Ascending aorta (tissue), 2 donors: ENCODE results near the gene KIAA0825. TPM values are rescaled to one million over a fixed set of nuclear protein-coding genes. Genes with fewer than 3 reads are reported as not detected.

Source experiments
- DNase-seq, 2 donors: peaks; one replicate each; pipeline ENCODE4 v3.0.0-alpha.2; 2019; ENCODE audit warnings: low spot score in 2 of 2
- H3K27ac ChIP-seq, 2 donors: fragments of 200-600 bp; sonication (generic); one replicate each; pipeline ENCODE4 v1.5.1; 2016 to 2017; ENCODE audit warnings: mild to moderate bottlenecking in 1 of 2
- H3K27me3 ChIP-seq: fragments of 200-600 bp; sonication (generic); one replicate; pipeline ENCODE4 v1.5.1; 2017
- H3K36me3 ChIP-seq, 2 donors: fragments of 200-600 bp; sonication (generic); one replicate each; pipeline ENCODE4 v1.5.1; 2016
- H3K4me1 ChIP-seq, 2 donors: fragments of 200-600 bp; sonication (generic); one replicate each; pipeline ENCODE4 v1.5.1; 2016 to 2017; ENCODE audit warnings: mild to moderate bottlenecking in 1 of 2
- H3K4me3 ChIP-seq, 2 donors: fragments of 200-600 bp; sonication (generic); one replicate each; pipeline ENCODE4 v1.5.1; 2016 to 2017; ENCODE audit warnings: mild to moderate bottlenecking in 1 of 2
- H3K9me3 ChIP-seq, 2 donors: fragments of 200-600 bp; sonication (generic); one replicate each; pipeline ENCODE4 v1.5.1; 2016
- CTCF ChIP-seq, 3 experiments: fragments of 200-600 bp in 2 of 3; fragments of 450-650 bp in 1 of 3; sonication (generic) in 2 of 3; IDR thresholded peaks; one replicate each; pipeline ENCODE4 v1.5.1; 2016 to 2019; ENCODE audit warnings: antibody characterized with exemption in 3 of 3, mild to moderate bottlenecking in 1 of 3, moderate library complexity in 1 of 3
- intact Hi-C: fragments of 100-400 bp; cut with DNase I; formaldehyde crosslinking; loops from one replicate; pipeline ENCODE4 v1.15.1; 2023
- total RNA-seq: library from RNA; depleted of rRNA; stranded (reverse); fragments of >200 nt; gene quantifications from one replicate; pipeline ENCODE4 v1.1.0, GENCODE V29; 2016

Gene KIAA0825
- total RNA-seq, 1 donor from 2014 or later, result 2.4 TPM

- Histone ChIP-seq H3K27me3 (no peaks in the 10 kb centered on the region), H3K4me1 (no peaks in the 10 kb centered on the region), H3K36me3 (no peaks in the 10 kb centered on the region), H3K4me3 (no peak overlapping the region), H3K27ac (no peak overlapping the region), H3K9me3 (no peaks in the 10 kb centered on the region)
- intact Hi-C loops, result no loop called here
- TF ChIP-seq CTCF (IDR thresholded peaks at IDR 0.05), result no peak
- DNase-seq, result no peak
Measured at GRCh38 chr5:94375801-94376200, 242.6 kb downstream of the KIAA0825 start.

- no peaks in the 10 kb centered on the region for H3K9me3 ChIP-seq
- H3K27me3 ChIP-seq, result no peaks in the 10 kb centered on the region
- H3K36me3 ChIP-seq, result no peaks in the 10 kb centered on the region
- intact Hi-C loops, result no loop called here
- TF ChIP-seq CTCF (IDR thresholded peaks at IDR 0.05), result no peak
- no peak overlapping the region for H3K4me3 ChIP-seq
- DNase-seq, result no peak
- H3K27ac ChIP-seq, result no peak overlapping the region
- no peaks in the 10 kb centered on the region for H3K4me1 ChIP-seq
Measured at GRCh38 chr5:94374336-94374735, 244.1 kb downstream of the KIAA0825 start.

- no peaks in the 10 kb centered on the region for H3K4me1 ChIP-seq
- H3K4me3 ChIP-seq, result no peak overlapping the region
- no peak for TF ChIP-seq CTCF (IDR thresholded peaks at IDR 0.05)
- no peaks in the 10 kb centered on the region for H3K27me3 ChIP-seq
- no peaks in the 10 kb centered on the region for H3K36me3 ChIP-seq
- no peak overlapping the region for H3K27ac ChIP-seq
- no peak for DNase-seq
- no peaks in the 10 kb centered on the region for H3K9me3 ChIP-seq
- intact Hi-C loops, result no loop called here
Measured at GRCh38 chr5:94367900-94368299, 250.5 kb downstream of the KIAA0825 start.

- intact Hi-C loops, result no loop called here
- TF ChIP-seq CTCF (IDR thresholded peaks at IDR 0.05), result no peak
- DNase-seq, result no peak
Measured at GRCh38 chr5:94366811-94367210, 251.6 kb downstream of the KIAA0825 start.

GRCh38 chr5:94362857-94363256 is 255.5 kb downstream of the KIAA0825 start:
- Histone ChIP-seq H3K9me3 (no peaks in the 10 kb centered on the region), H3K27me3 (no peaks in the 10 kb centered on the region), H3K36me3 (no peaks in the 10 kb centered on the region), H3K27ac (no peak overlapping the region), H3K4me1 (no peaks in the 10 kb centered on the region), H3K4me3 (no peak overlapping the region)
- DNase-seq, result no peak
- no peak for TF ChIP-seq CTCF (IDR thresholded peaks at IDR 0.05)
- intact Hi-C loops, result no loop called here

More at GRCh38 chr5:94366811-94367210, 251.6 kb downstream of the KIAA0825 start:
- H3K4me1 ChIP-seq, result no peaks in the 10 kb centered on the region
- no peaks in the 10 kb centered on the region for H3K9me3 ChIP-seq
- H3K27ac ChIP-seq, result no peak overlapping the region
- no peaks in the 10 kb centered on the region for H3K36me3 ChIP-seq
- no peak overlapping the region for H3K4me3 ChIP-seq
- H3K27me3 ChIP-seq, result no peaks in the 10 kb centered on the region
